Measurements from ENCODE around the gene NFKB1. TPM values are rescaled to one million over a fixed set of nuclear protein-coding genes. Genes with fewer than 3 reads are reported as not detected.

The NFKB1 gene
- total and polyA plus RNA-seq, 10 donors = 15.9 to 94.4 (median 55.3) TPM

- TF ChIP-seq POLR2A (IDR thresholded peaks at IDR 0.05) (no peak), POLR2AphosphoS5 (IDR thresholded peaks at IDR 0.05) (no peak), CTCF (IDR thresholded peaks at IDR 0.05 in 8 of 11, conservative IDR thresholded peaks at IDR 0.05 in 3 of 11) (no peak)
- peaks cover 3 to 100% (median 94%) of the 10 kb centered on the region in 6 donors for H3K36me3 ChIP-seq
- no peaks in the 10 kb centered on the region for H3K9me3 ChIP-seq
- intact Hi-C loops (cut with DNase I; ENCODE audit: low total_unique reads) = no loop called here
- no peak overlapping the region for H3K4me3 ChIP-seq
- WGBS, 5 donors = 79 to 98% (median 90%) methylated on average over 1 of the region's 1 CpG
- H3K27ac ChIP-seq = no peak overlapping the region
- no peaks in the 10 kb centered on the region for H3K27me3 ChIP-seq (replicated peaks in 1 of 7)
- no peak for DNase-seq
- H3K4me1 ChIP-seq = peaks cover 11 to 24% (median 15%) of the 10 kb centered on the region in 6 donors
Observed at GRCh38 chr4:102608190-102608589, 107.0 kb downstream of the NFKB1 start.

GRCh38 chr4:102610007-102610406 is 108.8 kb downstream of the NFKB1 start:
- H3K27ac ChIP-seq = no peak overlapping the region
- H3K9me3 ChIP-seq = no peaks in the 10 kb centered on the region
- no peak overlapping the region for H3K4me3 ChIP-seq
- intact Hi-C loops (cut with DNase I; ENCODE audit: low total_unique reads) = no loop called here
- no peak for TF ChIP-seq POLR2AphosphoS5 (IDR thresholded peaks at IDR 0.05)
- no peak for TF ChIP-seq POLR2A (IDR thresholded peaks at IDR 0.05)
- peak in 2 of 11 experiments; percentile 11 to 20 for TF ChIP-seq CTCF (IDR thresholded peaks at IDR 0.05 in 8 of 11, conservative IDR thresholded peaks at IDR 0.05 in 3 of 11)
- H3K4me1 ChIP-seq = peaks cover 11 to 40% (median 21%) of the 10 kb centered on the region in 6 donors
- peaks cover 3 to 100% (median 94%) of the 10 kb centered on the region in 6 donors for H3K36me3 ChIP-seq
- H3K27me3 ChIP-seq (replicated peaks in 1 of 7) = no peaks in the 10 kb centered on the region
- DNase-seq = no peak

GRCh38 chr4:102610476-102610875 is 109.3 kb downstream of the NFKB1 start:
- WGBS, 5 donors = 83 to 93% (median 86%) methylated on average over 3 of the region's 3 CpGs
- no peaks in the 10 kb centered on the region for H3K27me3 ChIP-seq (replicated peaks in 1 of 7)
- peak overlapping the region in 1 of 8 donors; percentile 51 for H3K27ac ChIP-seq
- intact Hi-C loops (cut with DNase I; ENCODE audit: low total_unique reads) = no loop called here
- no peak for DNase-seq
- H3K36me3 ChIP-seq = peaks cover 3 to 100% (median 95%) of the 10 kb centered on the region in 6 donors
- no peaks in the 10 kb centered on the region for H3K9me3 ChIP-seq
- H3K4me3 ChIP-seq = no peak overlapping the region
- H3K4me1 ChIP-seq = peaks cover 11 to 45% (median 23%) of the 10 kb centered on the region in 6 donors
- TF ChIP-seq CTCF (IDR thresholded peaks at IDR 0.05 in 8 of 11, conservative IDR thresholded peaks at IDR 0.05 in 3 of 11) (no peak), POLR2A (IDR thresholded peaks at IDR 0.05) (no peak), POLR2AphosphoS5 (IDR thresholded peaks at IDR 0.05) (no peak)

GRCh38 chr4:102612210-102612609 is 111.1 kb downstream of the NFKB1 start:
- 86 to 93% (median 88%) methylated on average over 2 of the region's 2 CpGs for WGBS, 5 donors
- intact Hi-C loops (cut with DNase I; ENCODE audit: low total_unique reads) = no loop called here
- H3K27ac ChIP-seq = peak overlapping the region; percentile 44 to 86 (median 66)
- H3K36me3 ChIP-seq = peaks cover 6 to 100% (median 94%) of the 10 kb centered on the region in 6 donors
- no peak for DNase-seq
- no peak for TF ChIP-seq POLR2A (IDR thresholded peaks at IDR 0.05)
- TF ChIP-seq CTCF (IDR thresholded peaks at IDR 0.05 in 8 of 11, conservative IDR thresholded peaks at IDR 0.05 in 3 of 11) = no peak
- no peak for TF ChIP-seq POLR2AphosphoS5 (IDR thresholded peaks at IDR 0.05)
- no peaks in the 10 kb centered on the region for H3K27me3 ChIP-seq (replicated peaks in 1 of 7)
- H3K4me3 ChIP-seq = no peak overlapping the region
- H3K4me1 ChIP-seq = peaks cover 11 to 46% (median 23%) of the 10 kb centered on the region in 6 donors
- H3K9me3 ChIP-seq = no peaks in the 10 kb centered on the region
